IMR-90 (cell line): ENCODE results near the gene HOXD3. TPM values are rescaled to one million over a fixed set of nuclear protein-coding genes. Genes with fewer than 3 reads are reported as not detected.

Experiments used
- ATAC-seq: fragments of 200-7000 bp; cut with Tn5 transposase; 2 replicates; pipeline ENCODE4 v1.9.1; 2020; ENCODE audit warnings: low read depth, mild to moderate bottlenecking, moderate library complexity
- BruUV-seq: library from RNA; stranded (reverse); fragments of 400-500 nt; replicated peaks from 2 replicates; lab custom pipeline; 2021; lab: Mats Ljungman, UMichigan
- CTCF ChIA-PET: fragments of 300-600 bp; formaldehyde crosslinking; extraction: SDS; loops from one replicate; lab custom pipeline; 2021; ENCODE audit warnings: antibody characterized with exemption; lab: Yijun Ruan, JAX
- POLR2A ChIA-PET: fragments of 300-600 bp; sonication (Branson Sonifier 250); formaldehyde crosslinking; loops from one replicate; lab custom pipeline; 2022; ENCODE audit warnings: antibody characterized with exemption; ENCODE audit not compliant: unreplicated experiment; lab: Charles Lee
- DNase-seq: peaks from one replicate; pipeline ENCODE4 v3.0.0; 2013
- H2AFZ ChIP-seq: replicated peaks from 2 replicates; pipeline ENCODE3; 2013; ENCODE audit warnings: low read length, mild to moderate bottlenecking; ENCODE audit not compliant: poor library complexity
- H2AK5ac ChIP-seq: 2 replicates; pipeline ENCODE4 v1.6.1; 2013; ENCODE audit warnings: low read depth, low read length, inconsistent platforms
- H2AK9ac ChIP-seq: replicated peaks from 2 replicates; pipeline ENCODE3; 2013; ENCODE audit warnings: mild to moderate bottlenecking, low read depth, low read length, moderate library complexity; ENCODE audit not compliant: poor library complexity
- H2BK120ac ChIP-seq: 2 replicates; pipeline ENCODE4 v1.6.1; 2013; ENCODE audit warnings: low read depth, low read length, inconsistent platforms
- H2BK15ac ChIP-seq: 3 replicates; pipeline ENCODE4 v1.6.1; 2013; ENCODE audit warnings: low read depth, low read length, inconsistent platforms
- H2BK20ac ChIP-seq: 2 replicates; pipeline ENCODE4 v1.6.1; 2013; ENCODE audit warnings: low read depth, mild to moderate bottlenecking, inconsistent platforms, low read length, moderate library complexity
- H2BK5ac ChIP-seq: 2 replicates; pipeline ENCODE4 v1.6.1; 2013; ENCODE audit warnings: mild to moderate bottlenecking, low read depth, low read length, inconsistent platforms; ENCODE audit not compliant: poor library complexity, severe bottlenecking
- H3K14ac ChIP-seq: replicated peaks from 2 replicates; pipeline ENCODE4 v1.6.1; 2013; ENCODE audit warnings: low read depth, low read length, inconsistent platforms
- H3K18ac ChIP-seq: 2 replicates; pipeline ENCODE4 v1.6.1; 2013; ENCODE audit warnings: low read depth, low read length, control low read depth
- H3K23ac ChIP-seq: 2 replicates; pipeline ENCODE4 v1.6.1; 2013; ENCODE audit warnings: low read depth, low read length, inconsistent platforms
- H3K27ac ChIP-seq: 2 replicates; pipeline ENCODE4 v1.5.1; 2013; ENCODE audit warnings: mild to moderate bottlenecking, control low read depth, low read length; ENCODE audit not compliant: insufficient read depth
- H3K27me3 ChIP-seq: 2 replicates; pipeline ENCODE4 v1.6.1; 2013; ENCODE audit warnings: low read length; ENCODE audit not compliant: control insufficient read depth, insufficient read depth
- H3K36me3 ChIP-seq: 2 replicates; pipeline ENCODE4 v1.6.1; 2013; ENCODE audit warnings: low read length, mixed read lengths; ENCODE audit not compliant: control insufficient read depth, insufficient read depth
- H3K4ac ChIP-seq: 2 replicates; pipeline ENCODE4 v1.6.1; 2013; ENCODE audit warnings: low read depth, low read length, inconsistent platforms
- H3K4me1 ChIP-seq: 2 replicates; pipeline ENCODE4 v1.6.1; 2013; ENCODE audit warnings: low read length, mixed read lengths; ENCODE audit not compliant: control insufficient read depth, insufficient read depth
- H3K4me2 ChIP-seq: 2 replicates; pipeline ENCODE4 v1.6.1; 2013; ENCODE audit warnings: low read depth, mild to moderate bottlenecking, control low read depth, low read length, moderate library complexity
- H3K4me3 ChIP-seq: 2 replicates; pipeline ENCODE4 v1.5.1; 2013; ENCODE audit warnings: low read depth, mild to moderate bottlenecking, control low read depth, low read length, moderate library complexity; ENCODE audit not compliant: insufficient read depth
- H3K56ac ChIP-seq: 2 replicates; pipeline ENCODE4 v1.6.1; 2013; ENCODE audit warnings: low read length, inconsistent platforms; ENCODE audit not compliant: insufficient read depth; ENCODE audit errors: extremely low read depth
- H3K79me1 ChIP-seq, 2 experiments: 2 replicates each; pipeline ENCODE4 v1.6.1; 2013; ENCODE audit warnings: low read length in 2 of 2, inconsistent platforms in 1 of 2, low read depth in 1 of 2
- H3K9ac ChIP-seq: 2 replicates; pipeline ENCODE4 v1.6.1; 2013; ENCODE audit warnings: low read depth, low read length, control low read depth
- H3K9me1 ChIP-seq: 2 replicates; pipeline ENCODE4 v1.6.1; 2013; ENCODE audit warnings: low read length, inconsistent platforms; ENCODE audit not compliant: insufficient read depth
- H3K9me3 ChIP-seq: 2 replicates; pipeline ENCODE4 v1.6.1; 2013; ENCODE audit warnings: low read length; ENCODE audit not compliant: control insufficient read depth, insufficient read depth
- H4K20me1 ChIP-seq: 2 replicates; pipeline ENCODE4 v1.6.1; 2013; ENCODE audit warnings: low read length, inconsistent platforms; ENCODE audit not compliant: insufficient read depth
- H4K5ac ChIP-seq: 2 replicates; pipeline ENCODE4 v1.6.1; 2013; ENCODE audit warnings: mild to moderate bottlenecking, low read depth, low read length, control low read depth
- H4K8ac ChIP-seq, 2 experiments: 2 replicates each; pipeline ENCODE4 v1.6.1; 2013; ENCODE audit warnings: low read depth in 2 of 2, low read length in 2 of 2, control low read depth in 1 of 2, inconsistent platforms in 1 of 2
- H4K91ac ChIP-seq: 2 replicates; pipeline ENCODE4 v1.6.1; 2013; ENCODE audit warnings: low read depth, low read length, inconsistent platforms; ENCODE audit not compliant: insufficient read depth
- CTCF ChIP-seq: conservative IDR thresholded peaks from 2 replicates; pipeline ENCODE4 v1.5.1; 2012; ENCODE audit warnings: mild to moderate bottlenecking, low read depth, low read length, improper control_type of control experiment
- FOS ChIP-seq: fragments of 150-350 bp; IDR thresholded peaks from 2 replicates; pipeline ENCODE4 v1.6.1; 2016; ENCODE audit warnings: low read depth, low read length
- WGBS, 2 experiments: methylation state at CpG; one replicate each; pipeline versions ENCODE4 v1.1.5 to v1.1.7; 2013; ENCODE audit warnings: missing lambda C conversion rate in 2 of 2; ENCODE audit not compliant: insufficient read length in 1 of 2; ENCODE audit errors: extremely low coverage in 2 of 2; 5-methylcytosine and 5-hydroxymethylcytosine counted together
- dilution Hi-C: fragments of 300-500 bp; cut with HindIII; formaldehyde crosslinking; loops from one replicate; pipeline ENCODE4 v1.14.3; 2018; ENCODE audit warnings: low sequenced_read_pairs; ENCODE audit not compliant: unreplicated experiment
- in situ Hi-C: fragments of 300-500 bp; cut with MboI; formaldehyde crosslinking; loops from 3 replicates; pipeline ENCODE4 v1.14.3; 2019; ENCODE audit warnings: low sequenced_read_pairs, inconsistent platforms, mixed read lengths
- intact Hi-C: fragments of 100-400 bp; cut with micrococcal nuclease; formaldehyde crosslinking; loops from 2 replicates; pipeline ENCODE4 v1.10.0; 2022
- polyA plus RNA-seq, 3 experiments: library from polyadenylated mRNA; depleted of rRNA; stranded (reverse); fragments of >200 nt; gene quantifications; 2 replicates each; pipeline ENCODE4 v1.2.3, GENCODE V29; 2012; ENCODE audit warnings: low replicate concordance in 1 of 3
- total RNA-seq: library from RNA; depleted of rRNA; stranded (reverse); fragments of >200 nt; gene quantifications from 2 replicates; pipeline ENCODE4 v1.2.3, GENCODE V29; 2012

Gene HOXD3
- total and polyA plus RNA-seq, 2 of the 4 experiments (the other 2 are of a cell fraction), result not detected

- BruUV-seq, result no TSS peak
Observed at GRCh38 chr2:176149939-176150583, 7.0 kb upstream of the HOXD3 start.

More at GRCh38 chr2:176149939-176150583, 7.0 kb upstream of the HOXD3 start:
- H4K20me1 ChIP-seq, result no peaks in the 10 kb centered on the region
- TF ChIP-seq FOS, result no peak
- no peak for TF ChIP-seq CTCF
- no peak for ATAC-seq
- no peak overlapping the region for H3K18ac ChIP-seq
- H2BK15ac ChIP-seq, result no peak overlapping the region
- H3K14ac ChIP-seq, result no peak overlapping the region
- H2BK5ac ChIP-seq, result no peak overlapping the region
- no peak overlapping the region for H3K4me2 ChIP-seq
- dilution Hi-C loops (no loop called here), intact Hi-C loops (no loop called here), in situ Hi-C loops (no loop called here)
- no peak overlapping the region for H2AFZ ChIP-seq
- H3K36me3 ChIP-seq, result no peaks in the 10 kb centered on the region
- H3K9me3 ChIP-seq, result peaks cover 8% of the 10 kb centered on the region
- H3K4ac ChIP-seq, result no peak overlapping the region
- no peak overlapping the region for H4K5ac ChIP-seq
- WGBS, 2 experiments, result 13% methylated on average over 6 of the region's 24 CpGs; no CpG with 5 or more reads in 1 of the 2 experiments
- H3K9ac ChIP-seq, result no peak overlapping the region
- H3K23ac ChIP-seq, result no peak overlapping the region
- no peaks in the 10 kb centered on the region for H3K4me1 ChIP-seq
- H2AK9ac ChIP-seq, result no peak overlapping the region
- H2BK120ac ChIP-seq, result no peak overlapping the region
- DNase-seq, result no peak
- H3K27me3 ChIP-seq, result peaks cover 87% of the 10 kb centered on the region
- no peak overlapping the region for H4K91ac ChIP-seq
- H4K8ac ChIP-seq, result no peak overlapping the region
- H3K27ac ChIP-seq, result no peak overlapping the region
- H3K4me3 ChIP-seq, result no peak overlapping the region
- no peaks in the 10 kb centered on the region for H3K9me1 ChIP-seq
- ChIA-PET CTCF (interaction anchor here (0.5 kb wide), 1 partner anchor 488 kb away, joined by 5 read pairs; no protein-coding TSS in a partner anchor), POLR2A (no interaction called here)
- H3K56ac ChIP-seq, result no peak overlapping the region
- H2AK5ac ChIP-seq, result no peak overlapping the region
- no peak overlapping the region for H2BK20ac ChIP-seq
- H3K79me1 ChIP-seq, result no peaks in the 10 kb centered on the region
